ENCODE data around the gene MCRS1. TPM values are rescaled to one million over a fixed set of nuclear protein-coding genes. Genes with fewer than 3 reads are reported as not detected.

The MCRS1 gene
- polyA plus RNA-seq, 1 donor from 2014 or later = 109 TPM

DNA sequence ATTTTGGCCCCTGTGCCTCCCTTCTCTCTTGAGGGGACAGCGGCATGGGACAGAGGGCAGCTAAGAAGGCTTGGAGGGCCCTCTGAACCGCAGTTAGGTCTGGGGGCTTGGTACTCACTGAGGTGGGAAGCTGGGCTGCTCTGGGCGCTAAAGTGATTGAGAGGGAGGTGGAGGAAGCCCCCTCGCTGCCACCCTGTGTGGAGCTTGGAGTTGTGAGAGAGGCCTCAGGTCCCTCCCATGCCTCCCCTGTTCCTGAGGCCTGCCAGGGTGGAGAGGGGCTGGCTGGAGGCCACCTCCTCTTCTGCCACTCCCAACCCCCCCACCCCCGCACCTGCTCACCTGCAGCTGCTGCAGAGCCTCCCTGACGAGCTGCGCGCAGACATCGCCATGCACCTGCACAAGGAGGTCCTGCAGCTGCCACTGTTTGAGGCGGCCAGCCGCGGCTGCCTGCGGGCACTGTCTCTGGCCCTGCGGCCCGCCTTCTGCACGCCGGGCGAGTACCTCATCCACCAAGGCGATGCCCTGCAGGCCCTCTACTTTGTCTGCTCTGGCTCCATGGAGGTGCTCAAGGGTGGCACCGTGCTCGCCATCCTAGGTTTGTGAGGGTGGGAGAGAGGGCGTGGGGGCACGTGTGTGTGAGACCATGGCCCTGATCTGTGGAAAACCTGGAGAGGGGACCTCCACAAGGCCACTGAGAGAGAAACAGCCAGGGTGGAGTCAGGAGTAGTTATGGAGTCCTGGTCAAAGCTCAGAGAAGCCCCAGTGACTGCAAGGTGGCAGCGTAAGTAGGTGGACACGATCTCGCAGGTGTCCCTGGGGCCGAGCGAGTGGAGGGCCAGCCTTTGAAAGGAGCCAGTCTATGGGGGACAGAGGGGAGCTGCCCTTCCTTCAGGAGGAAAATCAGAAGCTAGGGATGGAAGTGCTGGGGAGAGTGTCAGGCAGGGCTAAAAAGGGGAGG lies 17.9 kb downstream of the MCRS1 start:
- no peak for TF ChIP-seq MXI1 (conservative IDR thresholded peaks at IDR 0.05; ENCODE audit: poor library complexity, severe bottlenecking)
- TF ChIP-seq RAD21 (conservative IDR thresholded peaks at IDR 0.05) = no peak
- TF ChIP-seq, protein P1, sequence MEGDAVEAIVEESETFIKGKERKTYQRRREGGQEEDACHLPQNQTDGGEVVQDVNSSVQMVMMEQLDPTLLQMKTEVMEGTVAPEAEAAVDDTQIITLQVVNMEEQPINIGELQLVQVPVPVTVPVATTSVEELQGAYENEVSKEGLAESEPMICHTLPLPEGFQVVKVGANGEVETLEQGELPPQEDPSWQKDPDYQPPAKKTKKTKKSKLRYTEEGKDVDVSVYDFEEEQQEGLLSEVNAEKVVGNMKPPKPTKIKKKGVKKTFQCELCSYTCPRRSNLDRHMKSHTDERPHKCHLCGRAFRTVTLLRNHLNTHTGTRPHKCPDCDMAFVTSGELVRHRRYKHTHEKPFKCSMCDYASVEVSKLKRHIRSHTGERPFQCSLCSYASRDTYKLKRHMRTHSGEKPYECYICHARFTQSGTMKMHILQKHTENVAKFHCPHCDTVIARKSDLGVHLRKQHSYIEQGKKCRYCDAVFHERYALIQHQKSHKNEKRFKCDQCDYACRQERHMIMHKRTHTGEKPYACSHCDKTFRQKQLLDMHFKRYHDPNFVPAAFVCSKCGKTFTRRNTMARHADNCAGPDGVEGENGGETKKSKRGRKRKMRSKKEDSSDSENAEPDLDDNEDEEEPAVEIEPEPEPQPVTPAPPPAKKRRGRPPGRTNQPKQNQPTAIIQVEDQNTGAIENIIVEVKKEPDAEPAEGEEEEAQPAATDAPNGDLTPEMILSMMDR (IDR thresholded peaks at IDR 0.05; ENCODE audit: poor library complexity, severe bottlenecking) = no peak
- TF ChIP-seq EP300 (conservative IDR thresholded peaks at IDR 0.05; ENCODE audit: poor library complexity, severe bottlenecking) = no peak
- TF ChIP-seq, protein P2, sequence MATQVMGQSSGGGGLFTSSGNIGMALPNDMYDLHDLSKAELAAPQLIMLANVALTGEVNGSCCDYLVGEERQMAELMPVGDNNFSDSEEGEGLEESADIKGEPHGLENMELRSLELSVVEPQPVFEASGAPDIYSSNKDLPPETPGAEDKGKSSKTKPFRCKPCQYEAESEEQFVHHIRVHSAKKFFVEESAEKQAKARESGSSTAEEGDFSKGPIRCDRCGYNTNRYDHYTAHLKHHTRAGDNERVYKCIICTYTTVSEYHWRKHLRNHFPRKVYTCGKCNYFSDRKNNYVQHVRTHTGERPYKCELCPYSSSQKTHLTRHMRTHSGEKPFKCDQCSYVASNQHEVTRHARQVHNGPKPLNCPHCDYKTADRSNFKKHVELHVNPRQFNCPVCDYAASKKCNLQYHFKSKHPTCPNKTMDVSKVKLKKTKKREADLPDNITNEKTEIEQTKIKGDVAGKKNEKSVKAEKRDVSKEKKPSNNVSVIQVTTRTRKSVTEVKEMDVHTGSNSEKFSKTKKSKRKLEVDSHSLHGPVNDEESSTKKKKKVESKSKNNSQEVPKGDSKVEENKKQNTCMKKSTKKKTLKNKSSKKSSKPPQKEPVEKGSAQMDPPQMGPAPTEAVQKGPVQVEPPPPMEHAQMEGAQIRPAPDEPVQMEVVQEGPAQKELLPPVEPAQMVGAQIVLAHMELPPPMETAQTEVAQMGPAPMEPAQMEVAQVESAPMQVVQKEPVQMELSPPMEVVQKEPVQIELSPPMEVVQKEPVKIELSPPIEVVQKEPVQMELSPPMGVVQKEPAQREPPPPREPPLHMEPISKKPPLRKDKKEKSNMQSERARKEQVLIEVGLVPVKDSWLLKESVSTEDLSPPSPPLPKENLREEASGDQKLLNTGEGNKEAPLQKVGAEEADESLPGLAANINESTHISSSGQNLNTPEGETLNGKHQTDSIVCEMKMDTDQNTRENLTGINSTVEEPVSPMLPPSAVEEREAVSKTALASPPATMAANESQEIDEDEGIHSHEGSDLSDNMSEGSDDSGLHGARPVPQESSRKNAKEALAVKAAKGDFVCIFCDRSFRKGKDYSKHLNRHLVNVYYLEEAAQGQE (IDR thresholded peaks at IDR 0.05; ENCODE audit: borderline replicate concordance) = no peak
- no peak for TF ChIP-seq SMC3 (conservative IDR thresholded peaks at IDR 0.05; ENCODE audit: poor library complexity)
- TF ChIP-seq EZH2 (IDR thresholded peaks at IDR 0.05; ENCODE audit: borderline replicate concordance, insufficient read depth, low read length, poor library complexity, severe bottlenecking) = no peak
- TF ChIP-seq POLR2AphosphoS5 (IDR thresholded peaks at IDR 0.05) = no peak
- no peak for TF ChIP-seq TAF1 (IDR thresholded peaks at IDR 0.05; ENCODE audit: low read depth)
- Histone ChIP-seq H3K4me3 (ENCODE audit: low read length) (no peak overlapping the region), H2AFZ (ENCODE audit: low read depth, low read length) (no peak overlapping the region), H3K4me2 (ENCODE audit: low read length) (no peak overlapping the region), H3K9ac (ENCODE audit: low read length) (no peak overlapping the region), H3K79me2 (replicated peaks; ENCODE audit: insufficient read depth, low read length) (no peaks in the 10 kb centered on the region), H3K27me3 (ENCODE audit: insufficient read depth, low read depth, low read length) (peaks cover 20% of the 10 kb centered on the region), H3K27ac (ENCODE audit: low read length) (no peak overlapping the region), H3K36me3 (ENCODE audit: insufficient read depth, low read length) (no peaks in the 10 kb centered on the region), H3F3A (ENCODE audit: insufficient read depth, low read length, poor library complexity, severe bottlenecking) (no peaks in the 10 kb centered on the region), H3K9me2 (ENCODE audit: insufficient read depth, low read length) (no peaks in the 10 kb centered on the region), H4K20me1 (ENCODE audit: insufficient read depth) (no peaks in the 10 kb centered on the region), H3K9me3 (ENCODE audit: low read length) (no peaks in the 10 kb centered on the region)

DNA sequence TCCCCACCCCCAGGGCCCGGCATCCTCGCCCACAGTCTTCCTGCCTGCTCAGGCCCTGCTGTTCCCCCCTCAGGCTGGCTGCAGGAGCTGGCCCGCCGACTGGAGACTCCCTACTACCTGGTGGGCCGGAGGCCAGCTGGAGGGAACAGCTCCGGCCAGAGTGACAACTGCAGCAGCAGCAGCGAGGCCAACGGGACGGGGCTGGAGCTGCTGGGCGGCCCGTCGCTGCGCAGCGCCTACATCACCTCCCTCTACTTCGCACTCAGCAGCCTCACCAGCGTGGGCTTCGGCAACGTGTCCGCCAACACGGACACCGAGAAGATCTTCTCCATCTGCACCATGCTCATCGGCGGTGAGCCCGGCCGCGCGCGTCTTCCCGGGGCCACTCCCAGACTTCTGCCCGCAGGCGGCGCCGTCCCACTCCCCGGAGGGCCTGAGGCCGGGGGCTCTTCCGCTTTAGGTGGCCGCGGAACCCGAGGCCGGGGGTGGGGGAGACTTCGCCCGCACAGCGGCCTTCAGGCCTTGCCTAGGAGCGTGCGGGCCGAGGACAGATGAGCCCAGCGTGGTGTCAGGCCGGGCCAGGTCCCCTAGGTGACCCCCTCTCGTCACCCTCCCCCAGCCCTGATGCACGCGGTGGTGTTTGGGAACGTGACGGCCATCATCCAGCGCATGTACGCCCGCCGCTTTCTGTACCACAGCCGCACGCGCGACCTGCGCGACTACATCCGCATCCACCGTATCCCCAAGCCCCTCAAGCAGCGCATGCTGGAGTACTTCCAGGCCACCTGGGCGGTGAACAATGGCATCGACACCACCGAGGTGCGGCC lies 18.9 kb downstream of the MCRS1 start:
- Histone ChIP-seq H2AFZ (ENCODE audit: low read depth, low read length) (no peak overlapping the region), H3K9me2 (ENCODE audit: insufficient read depth, low read length) (no peaks in the 10 kb centered on the region)

More for the DNA sequence above, 18.9 kb downstream of the MCRS1 start:
- no peaks in the 10 kb centered on the region for H3K36me3 ChIP-seq (ENCODE audit: insufficient read depth, low read length)
- H3K9ac ChIP-seq (ENCODE audit: low read length) = no peak overlapping the region
- no peak overlapping the region for H3K4me3 ChIP-seq (ENCODE audit: low read length)
- H3K27me3 ChIP-seq (ENCODE audit: insufficient read depth, low read depth, low read length) = peaks cover 25% of the 10 kb centered on the region
- no peaks in the 10 kb centered on the region for H3K79me2 ChIP-seq (replicated peaks; ENCODE audit: insufficient read depth, low read length)
- no peaks in the 10 kb centered on the region for H3K9me3 ChIP-seq (ENCODE audit: low read length)
- no peak overlapping the region for H3K27ac ChIP-seq (ENCODE audit: low read length)
- H4K20me1 ChIP-seq (ENCODE audit: insufficient read depth) = no peaks in the 10 kb centered on the region
- no peaks in the 10 kb centered on the region for H3F3A ChIP-seq (ENCODE audit: insufficient read depth, low read length, poor library complexity, severe bottlenecking)
- TF ChIP-seq SMC3 (conservative IDR thresholded peaks at IDR 0.05; ENCODE audit: poor library complexity) = no peak
- no peak for TF ChIP-seq MXI1 (conservative IDR thresholded peaks at IDR 0.05; ENCODE audit: poor library complexity, severe bottlenecking)
- TF ChIP-seq, protein P2 (IDR thresholded peaks at IDR 0.05; ENCODE audit: borderline replicate concordance) = no peak
- TF ChIP-seq POLR2AphosphoS5 (IDR thresholded peaks at IDR 0.05) = no peak
- TF ChIP-seq TAF1 (IDR thresholded peaks at IDR 0.05; ENCODE audit: low read depth) = no peak
- TF ChIP-seq EZH2 (IDR thresholded peaks at IDR 0.05; ENCODE audit: borderline replicate concordance, insufficient read depth, low read length, poor library complexity, severe bottlenecking) = no peak
- TF ChIP-seq, protein P1 (IDR thresholded peaks at IDR 0.05; ENCODE audit: poor library complexity, severe bottlenecking) = no peak
- no peak for TF ChIP-seq EP300 (conservative IDR thresholded peaks at IDR 0.05; ENCODE audit: poor library complexity, severe bottlenecking)
- no peak for TF ChIP-seq RAD21 (conservative IDR thresholded peaks at IDR 0.05)
- no peak overlapping the region for H3K4me2 ChIP-seq (ENCODE audit: low read length)

All from neural cell (in vitro differentiated cells).